Uterus (tissue), 2 donors: ENCODE results near the gene OR5H14.

Experiments used
- CTCF ChIP-seq, 4 experiments: fragments of 200-600 bp in 2 of 4; fragments of 450-650 bp in 2 of 4; sonication (generic) in 2 of 4; IDR thresholded peaks; one replicate each; pipeline ENCODE4 v1.5.1; 2016 to 2019; ENCODE audit warnings: antibody characterized with exemption in 4 of 4, mild to moderate bottlenecking in 2 of 4, moderate library complexity in 1 of 4
- POLR2A ChIP-seq, 2 donors: fragments of 450-650 bp; IDR thresholded peaks; one replicate each; pipeline ENCODE4 v1.6.1; 2016; ENCODE audit warnings: antibody characterized with exemption in 2 of 2, mild to moderate bottlenecking in 1 of 2, moderate library complexity in 1 of 2

GRCh38 chr3:98199020-98199419 is 51.7 kb downstream of the OR5H14 start:
- TF ChIP-seq POLR2A (IDR thresholded peaks at IDR 0.05), result no peak
- no peak for TF ChIP-seq CTCF (IDR thresholded peaks at IDR 0.05)
